Mesothelial cell of epicardium (in vitro differentiated cells): ENCODE results near the gene CHCHD10. TPM values are rescaled to one million over a fixed set of nuclear protein-coding genes. Genes with fewer than 3 reads are reported as not detected.

Experiments used
- DNase-seq, 2 experiments: peaks; one replicate each; pipeline ENCODE4 v3.0.0; 2021; ENCODE audit warnings: low spot score in 2 of 2; ENCODE audit not compliant: unreplicated experiment in 2 of 2
- H3K27ac Mint-ChIP-seq: 2 replicates; pipeline ENCODE4 v1.8.0; 2021; ENCODE audit warnings: mixed read lengths
- H3K27me3 Mint-ChIP-seq: 2 replicates; pipeline ENCODE4 v1.8.0; 2021; ENCODE audit warnings: low read depth, mixed read lengths
- H3K36me3 Mint-ChIP-seq: 2 replicates; pipeline ENCODE4 v1.8.0; 2021; ENCODE audit warnings: mixed read lengths
- H3K4me1 Mint-ChIP-seq: 2 replicates; pipeline ENCODE4 v1.8.0; 2021; ENCODE audit warnings: mixed read lengths
- H3K4me3 Mint-ChIP-seq: 2 replicates; pipeline ENCODE4 v1.8.0; 2021; ENCODE audit warnings: mild to moderate bottlenecking, moderate library complexity, mixed read lengths
- H3K9me3 Mint-ChIP-seq: 2 replicates; pipeline ENCODE4 v1.8.0; 2021; ENCODE audit warnings: mixed read lengths
- total RNA-seq: library from RNA; stranded (reverse); gene quantifications from 3 replicates; pipeline ENCODE4 v1.2.1, GENCODE V29; 2021
- TF ChIP-seq, protein P1 (sequence below): fragments of 200-600 bp; sonication (generic); IDR thresholded peaks from one replicate; pipeline ENCODE4 v1.5.0; 2021; ENCODE audit warnings: antibody characterized with exemption; ENCODE audit not compliant: unreplicated experiment

The CHCHD10 gene
- total RNA-seq, 1 donor from 2014 or later, result 61.8 TPM

DNA sequence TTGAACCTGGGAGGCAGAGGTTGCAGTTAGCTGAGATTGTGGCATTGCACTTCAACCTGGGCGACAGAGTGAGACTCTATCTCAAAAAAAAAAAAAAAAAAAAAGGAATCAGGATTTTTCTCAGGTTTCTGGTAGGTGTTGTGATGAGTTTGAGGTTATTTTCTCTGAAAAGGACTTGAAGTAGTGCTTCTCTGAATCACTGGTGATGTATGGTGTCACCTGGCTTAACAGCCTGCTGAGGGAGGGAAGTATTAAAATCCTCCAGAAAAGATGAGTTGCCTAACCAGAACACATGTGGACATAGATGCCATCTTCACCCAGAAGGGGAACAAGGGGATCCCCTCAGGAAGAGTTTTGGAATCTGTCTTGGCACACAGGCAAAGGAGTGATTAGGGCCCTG, 39.1 kb upstream of the CHCHD10 start:
- Mint-ChIP-seq H3K27ac (no peak overlapping the region), H3K4me1 (peaks cover 12% of the 10 kb centered on the region)

DNA sequence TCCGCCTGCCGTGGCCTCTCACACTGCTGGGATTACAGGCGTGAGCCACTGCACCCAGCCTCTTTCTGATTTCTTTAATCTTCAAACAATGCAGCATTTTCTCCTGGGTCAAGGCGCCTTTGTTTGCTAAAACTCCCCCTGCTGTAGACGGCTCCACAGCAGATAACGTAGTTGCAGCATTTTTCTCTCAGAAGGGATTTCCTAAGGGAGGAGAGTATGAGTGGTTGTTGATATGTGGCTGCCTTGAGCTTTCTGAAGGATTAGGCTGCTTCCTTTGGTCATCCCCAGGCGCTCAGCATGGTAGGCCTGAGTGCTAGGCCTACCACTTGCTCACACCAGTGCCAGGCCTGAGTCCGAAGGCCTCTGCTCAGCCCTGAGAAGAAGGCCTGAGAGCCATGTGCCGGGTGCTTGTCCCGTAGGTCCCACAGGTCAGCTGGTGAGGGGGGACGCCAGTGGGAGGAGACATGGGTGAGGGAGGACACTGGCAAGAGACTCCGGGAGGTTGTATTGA, 37.1 kb upstream of the CHCHD10 start:
- Mint-ChIP-seq H3K9me3 (no peaks in the 10 kb centered on the region), H3K27ac (peak overlapping the region; percentile 85), H3K4me1 (peaks cover 10% of the 10 kb centered on the region), H3K36me3 (peaks cover 47% of the 10 kb centered on the region), H3K27me3 (no peaks in the 10 kb centered on the region), H3K4me3 (no peak overlapping the region)
- TF ChIP-seq, protein P1, sequence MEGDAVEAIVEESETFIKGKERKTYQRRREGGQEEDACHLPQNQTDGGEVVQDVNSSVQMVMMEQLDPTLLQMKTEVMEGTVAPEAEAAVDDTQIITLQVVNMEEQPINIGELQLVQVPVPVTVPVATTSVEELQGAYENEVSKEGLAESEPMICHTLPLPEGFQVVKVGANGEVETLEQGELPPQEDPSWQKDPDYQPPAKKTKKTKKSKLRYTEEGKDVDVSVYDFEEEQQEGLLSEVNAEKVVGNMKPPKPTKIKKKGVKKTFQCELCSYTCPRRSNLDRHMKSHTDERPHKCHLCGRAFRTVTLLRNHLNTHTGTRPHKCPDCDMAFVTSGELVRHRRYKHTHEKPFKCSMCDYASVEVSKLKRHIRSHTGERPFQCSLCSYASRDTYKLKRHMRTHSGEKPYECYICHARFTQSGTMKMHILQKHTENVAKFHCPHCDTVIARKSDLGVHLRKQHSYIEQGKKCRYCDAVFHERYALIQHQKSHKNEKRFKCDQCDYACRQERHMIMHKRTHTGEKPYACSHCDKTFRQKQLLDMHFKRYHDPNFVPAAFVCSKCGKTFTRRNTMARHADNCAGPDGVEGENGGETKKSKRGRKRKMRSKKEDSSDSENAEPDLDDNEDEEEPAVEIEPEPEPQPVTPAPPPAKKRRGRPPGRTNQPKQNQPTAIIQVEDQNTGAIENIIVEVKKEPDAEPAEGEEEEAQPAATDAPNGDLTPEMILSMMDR, result no peak
- DNase-seq, result no peak

More for the DNA sequence above, 39.1 kb upstream of the CHCHD10 start:
- no peaks in the 10 kb centered on the region for H3K9me3 Mint-ChIP-seq
- H3K27me3 Mint-ChIP-seq, result no peaks in the 10 kb centered on the region
- DNase-seq, result no peak
- peaks cover 44% of the 10 kb centered on the region for H3K36me3 Mint-ChIP-seq
- TF ChIP-seq, protein P1, result no peak
- H3K4me3 Mint-ChIP-seq, result no peak overlapping the region

DNA sequence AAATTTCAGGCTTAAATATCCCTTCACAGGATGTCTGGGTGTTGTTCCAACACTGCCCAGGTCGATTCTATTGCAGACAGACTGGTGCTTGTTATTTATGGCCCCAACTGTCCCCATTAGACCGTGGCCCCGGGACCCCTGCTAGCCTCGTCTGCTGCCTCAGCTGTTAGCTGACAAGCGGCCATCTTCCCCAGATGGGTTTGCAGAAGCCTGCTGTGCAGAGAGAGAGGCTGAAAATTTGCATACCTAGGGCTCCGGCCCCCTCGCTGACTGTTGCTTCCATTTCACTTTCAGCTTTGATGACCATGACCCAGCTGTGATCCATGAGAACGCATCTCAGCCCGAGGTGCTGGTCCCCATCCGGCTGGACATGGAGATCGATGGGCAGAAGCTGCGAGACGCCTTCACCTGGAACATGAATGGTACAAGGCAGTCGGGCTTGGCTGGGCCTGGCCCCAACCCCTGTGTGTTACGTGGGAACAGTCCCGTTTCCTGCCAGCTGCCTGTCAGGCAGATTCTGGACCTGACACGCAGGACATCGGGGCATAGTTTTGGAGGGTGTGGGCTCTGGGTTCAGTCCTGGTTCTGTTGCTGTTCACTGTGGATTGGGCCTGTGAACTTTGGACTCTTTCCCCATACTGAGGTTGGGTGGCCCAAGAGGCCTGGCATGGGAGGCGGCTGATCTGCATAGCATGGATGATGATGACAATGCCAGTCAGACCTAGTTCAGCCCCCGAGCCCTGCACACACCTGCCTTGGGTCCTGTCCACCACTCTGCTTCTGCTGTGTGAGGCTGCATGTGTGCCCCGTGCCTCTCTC, 35.4 kb upstream of the CHCHD10 start:
- H3K36me3 Mint-ChIP-seq, result peaks cover 50% of the 10 kb centered on the region
- TF ChIP-seq, protein P1, result no peak
- no peaks in the 10 kb centered on the region for H3K27me3 Mint-ChIP-seq
- H3K4me3 Mint-ChIP-seq, result no peak overlapping the region
- DNase-seq, result no peak
- H3K27ac Mint-ChIP-seq, result peak overlapping the region; percentile 41
- H3K9me3 Mint-ChIP-seq, result no peaks in the 10 kb centered on the region
- H3K4me1 Mint-ChIP-seq, result peaks cover 10% of the 10 kb centered on the region

DNA sequence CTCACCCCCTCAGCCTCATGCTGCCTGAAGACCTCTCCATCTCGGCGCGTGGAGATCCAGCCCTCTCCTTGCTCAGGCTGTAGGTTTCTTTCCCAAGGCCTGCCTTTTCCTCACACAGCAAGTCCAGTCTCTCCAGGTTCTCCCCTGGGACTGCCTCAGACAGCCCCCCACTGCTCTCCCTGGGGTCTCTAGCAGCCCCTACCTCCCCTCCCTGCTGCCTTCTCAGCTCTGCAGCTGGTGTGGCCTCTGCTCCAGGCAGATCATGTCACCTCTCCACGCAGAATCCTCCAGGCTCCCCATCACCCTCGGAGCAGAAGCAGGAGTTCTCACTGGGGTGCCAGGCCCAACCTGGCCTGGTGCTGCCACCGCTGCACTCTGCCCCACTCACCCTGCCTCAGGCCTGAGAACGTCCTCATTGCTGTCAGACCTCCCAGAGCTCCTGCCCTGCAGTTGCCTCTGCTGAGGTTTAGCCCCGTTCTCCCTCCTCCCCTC, 34.2 kb upstream of the CHCHD10 start:
- no peak overlapping the region for H3K4me3 Mint-ChIP-seq
- no peak overlapping the region for H3K27ac Mint-ChIP-seq
- H3K9me3 Mint-ChIP-seq, result no peaks in the 10 kb centered on the region
- peaks cover 10% of the 10 kb centered on the region for H3K4me1 Mint-ChIP-seq
- peaks cover 50% of the 10 kb centered on the region for H3K36me3 Mint-ChIP-seq
- no peak for DNase-seq
- no peaks in the 10 kb centered on the region for H3K27me3 Mint-ChIP-seq
- TF ChIP-seq, protein P1, result no peak

DNA sequence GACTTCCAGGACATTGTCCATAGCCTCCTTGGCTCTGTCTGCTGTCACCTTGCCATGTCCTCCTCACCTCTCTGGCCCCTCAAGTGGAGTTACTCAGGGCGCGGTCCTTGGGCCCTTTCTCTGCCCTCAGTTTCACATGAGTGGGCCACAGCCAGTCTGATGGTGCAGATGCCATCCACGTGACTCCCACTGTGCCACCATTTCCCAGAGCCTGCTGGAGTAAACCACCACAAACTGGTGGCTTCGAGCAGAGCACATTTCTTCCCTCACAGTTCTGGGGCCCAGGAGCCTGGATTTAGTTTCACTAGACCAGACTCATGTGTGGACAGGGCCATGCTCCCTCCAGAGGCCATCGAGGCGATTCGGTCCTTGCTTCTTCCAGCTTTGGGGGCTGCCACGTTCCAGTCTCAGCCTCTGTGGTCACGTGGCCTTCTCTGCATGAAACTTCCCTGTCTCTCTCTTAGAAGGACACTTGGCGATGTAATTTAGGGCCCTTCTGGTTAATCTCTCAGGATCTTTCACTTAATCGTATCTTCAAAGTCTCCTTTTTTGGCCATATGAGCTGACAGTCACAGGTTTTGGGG, 33.6 kb upstream of the CHCHD10 start:
- DNase-seq, result no peak
- peaks cover 15% of the 10 kb centered on the region for H3K4me1 Mint-ChIP-seq
- TF ChIP-seq, protein P1, result no peak
- H3K27me3 Mint-ChIP-seq, result no peaks in the 10 kb centered on the region
- H3K27ac Mint-ChIP-seq, result no peak overlapping the region
- H3K4me3 Mint-ChIP-seq, result no peak overlapping the region
- H3K9me3 Mint-ChIP-seq, result no peaks in the 10 kb centered on the region
- H3K36me3 Mint-ChIP-seq, result peaks cover 52% of the 10 kb centered on the region
